ENCODE measurements around the gene FOXI1. TPM values are rescaled to one million over a fixed set of nuclear protein-coding genes. Genes with fewer than 3 reads are reported as not detected.

The FOXI1 gene
- total and polyA plus RNA-seq, 2 donors (not counting 3 experiments of a cell fraction or from before 2014, with no cell fraction given) = not detected

- CTCF ChIA-PET = no interaction called here
- POLR2A ChIA-PET = no interaction called here
- no peaks in the 10 kb centered on the region for H3K9me1 ChIP-seq (replicated peaks; ENCODE audit: control insufficient read depth, extremely low read depth, insufficient read depth, low read length)
- H3K79me2 ChIP-seq (ENCODE audit: control insufficient read depth, insufficient read depth, low read length) = no peaks in the 10 kb centered on the region
- H3K4me2 ChIP-seq (ENCODE audit: insufficient read depth, low read length) = no peak overlapping the region
- H4K20me1 ChIP-seq (replicated peaks; ENCODE audit: control insufficient read depth, extremely low read depth, insufficient read depth, low read length) = no peaks in the 10 kb centered on the region
- FAIRE-seq (no peak), DNase-seq (ENCODE audit: low read depth, low spot score) (no peak)
- peaks cover 2% of the 10 kb centered on the region for H3K4me1 ChIP-seq (ENCODE audit: control insufficient read depth, extremely low read depth, insufficient read depth, low read length)
- dilution Hi-C loops (cut with MboI; ENCODE audit: extremely low pct_ligation_motif_present, low sequenced_read_pairs) = no loop called here
- no peak for TF ChIP-seq GATA2 (IDR thresholded peaks at IDR 0.05; ENCODE audit: insufficient read depth, insufficient read length, low read depth, low read length)
- no peak for TF ChIP-seq JUN (IDR thresholded peaks at IDR 0.05; ENCODE audit: borderline replicate concordance, insufficient read depth, insufficient read length, low read depth)
- TF ChIP-seq EZH2 (IDR thresholded peaks at IDR 0.05; ENCODE audit: borderline replicate concordance, low read depth, low read length, severe bottlenecking) = no peak
- no peak for TF ChIP-seq POLR2A (IDR thresholded peaks at IDR 0.05; ENCODE audit: low read depth, low read length)
- no peak for TF ChIP-seq MYC (IDR thresholded peaks at IDR 0.05; ENCODE audit: low read depth, low read length)
- TF ChIP-seq, protein P1, sequence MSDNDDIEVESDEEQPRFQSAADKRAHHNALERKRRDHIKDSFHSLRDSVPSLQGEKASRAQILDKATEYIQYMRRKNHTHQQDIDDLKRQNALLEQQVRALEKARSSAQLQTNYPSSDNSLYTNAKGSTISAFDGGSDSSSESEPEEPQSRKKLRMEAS (IDR thresholded peaks at IDR 0.05; ENCODE audit: insufficient read depth, insufficient read length) = no peak
- no peak for TF ChIP-seq POLR2AphosphoS5 (IDR thresholded peaks at IDR 0.05; ENCODE audit: insufficient read depth, low read depth, low read length)
- no peak for TF ChIP-seq FOS (IDR thresholded peaks at IDR 0.05; ENCODE audit: borderline replicate concordance, insufficient read depth, low read length)
- TF ChIP-seq, protein P2, sequence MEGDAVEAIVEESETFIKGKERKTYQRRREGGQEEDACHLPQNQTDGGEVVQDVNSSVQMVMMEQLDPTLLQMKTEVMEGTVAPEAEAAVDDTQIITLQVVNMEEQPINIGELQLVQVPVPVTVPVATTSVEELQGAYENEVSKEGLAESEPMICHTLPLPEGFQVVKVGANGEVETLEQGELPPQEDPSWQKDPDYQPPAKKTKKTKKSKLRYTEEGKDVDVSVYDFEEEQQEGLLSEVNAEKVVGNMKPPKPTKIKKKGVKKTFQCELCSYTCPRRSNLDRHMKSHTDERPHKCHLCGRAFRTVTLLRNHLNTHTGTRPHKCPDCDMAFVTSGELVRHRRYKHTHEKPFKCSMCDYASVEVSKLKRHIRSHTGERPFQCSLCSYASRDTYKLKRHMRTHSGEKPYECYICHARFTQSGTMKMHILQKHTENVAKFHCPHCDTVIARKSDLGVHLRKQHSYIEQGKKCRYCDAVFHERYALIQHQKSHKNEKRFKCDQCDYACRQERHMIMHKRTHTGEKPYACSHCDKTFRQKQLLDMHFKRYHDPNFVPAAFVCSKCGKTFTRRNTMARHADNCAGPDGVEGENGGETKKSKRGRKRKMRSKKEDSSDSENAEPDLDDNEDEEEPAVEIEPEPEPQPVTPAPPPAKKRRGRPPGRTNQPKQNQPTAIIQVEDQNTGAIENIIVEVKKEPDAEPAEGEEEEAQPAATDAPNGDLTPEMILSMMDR (IDR thresholded peaks at IDR 0.05; ENCODE audit: extremely low read depth in 1 of 2, insufficient read depth in 1 of 2, low read depth in 1 of 2, low read length in 2 of 2) = no peak
- H2AFZ ChIP-seq (ENCODE audit: low read depth, low read length) = no peak overlapping the region
- H3K9ac ChIP-seq (replicated peaks; ENCODE audit: extremely low read depth, insufficient read depth, low read length) = no peak overlapping the region
- H3K9me3 ChIP-seq (replicated peaks; ENCODE audit: control insufficient read depth, insufficient read depth, low read length) = no peaks in the 10 kb centered on the region
- no peak overlapping the region for H3K4me3 ChIP-seq (replicated peaks in 1 of 3; ENCODE audit: insufficient read depth in 1 of 3, low read depth in 1 of 3, low read length in 3 of 3)
- H3K27ac ChIP-seq (ENCODE audit: insufficient read depth, low read depth, low read length) = no peak overlapping the region
- intact Hi-C loops (cut with micrococcal nuclease) = no loop called here
- BruUV-seq (replicated peaks) = no TSS peak
- no peaks in the 10 kb centered on the region for H3K36me3 ChIP-seq (ENCODE audit: control insufficient read depth in 2 of 2, extremely low read depth in 1 of 2, insufficient read depth in 2 of 2, low read length in 2 of 2)
- H3K27me3 ChIP-seq (ENCODE audit: control insufficient read depth in 2 of 2, insufficient read depth in 2 of 2, low read length in 2 of 2) = no peaks in the 10 kb centered on the region
Measured at GRCh38 chr5:170126626-170127025, 20.9 kb downstream of the FOXI1 start.
